Aorta (tissue), 5 donors: Measurements from ENCODE around the gene WDR64. TPM values are rescaled to one million over a fixed set of nuclear protein-coding genes. Genes with fewer than 3 reads are reported as not detected.
A peak's percentile ranks its signal among the peaks of the same experiment; 100 is the strongest.

Source experiments
- ATAC-seq: fragments of 200-7000 bp; cut with Tn5 transposase; one replicate; pipeline ENCODE4 v1.9.1; 2022; ENCODE audit warnings: moderate library complexity; ENCODE audit not compliant: low FRiP score
- DNase-seq, 2 donors: peaks; one replicate each; pipeline ENCODE4 v3.0.0-alpha.2; 2020
- H3K27ac ChIP-seq, 2 donors: one replicate each; pipeline ENCODE4 v1.5.1; 2013; ENCODE audit warnings: low read length in 2 of 2, mild to moderate bottlenecking in 2 of 2, moderate library complexity in 2 of 2, control low read depth in 1 of 2, inconsistent platforms in 1 of 2, low read depth in 1 of 2
- H3K27me3 ChIP-seq, 2 donors: one replicate each; pipeline ENCODE4 v1.6.1; 2013; ENCODE audit warnings: control low read depth in 1 of 2, low read length in 1 of 2, mild to moderate bottlenecking in 1 of 2, moderate library complexity in 1 of 2; ENCODE audit not compliant: insufficient read depth in 2 of 2, control insufficient read depth in 1 of 2
- H3K36me3 ChIP-seq, 2 donors: one replicate each; pipeline ENCODE4 v1.6.1; 2013; ENCODE audit warnings: control low read depth in 1 of 2, low read length in 1 of 2, mild to moderate bottlenecking in 1 of 2; ENCODE audit not compliant: insufficient read depth in 2 of 2, control insufficient read depth in 1 of 2
- H3K4me1 ChIP-seq, 2 donors: one replicate each; pipeline ENCODE4 v1.6.1; 2013; ENCODE audit warnings: low read length in 2 of 2, control low read depth in 1 of 2, mild to moderate bottlenecking in 1 of 2, moderate library complexity in 1 of 2; ENCODE audit not compliant: insufficient read depth in 2 of 2, control insufficient read depth in 1 of 2
- H3K4me3 ChIP-seq, 2 donors: one replicate each; pipeline ENCODE4 v1.5.1; 2013; ENCODE audit warnings: low read length in 2 of 2, control low read depth in 1 of 2, mild to moderate bottlenecking in 1 of 2
- H3K9me3 ChIP-seq: one replicate; pipeline ENCODE4 v1.6.1; 2013; ENCODE audit warnings: mild to moderate bottlenecking, low read length; ENCODE audit not compliant: control insufficient read depth
- WGBS, 2 donors: extraction: QIAGEN DNeasy Blood & Tissue Kit; methylation state at CpG; one replicate each; pipeline ENCODE4 v1.1.7; 2013; 5-methylcytosine and 5-hydroxymethylcytosine counted together
- intact Hi-C, 2 donors: fragments of 100-400 bp; cut with DNase I; formaldehyde crosslinking; loops; one replicate each; pipeline versions ENCODE4 v1.14.2 to v1.15.0; 2022
- polyA plus RNA-seq, 2 donors: library from polyadenylated mRNA; stranded (reverse); fragments of 200-250 nt; gene quantifications; one replicate each; pipeline ENCODE4 v1.2.3, GENCODE V29; 2013
- total RNA-seq, 2 donors: library from RNA; stranded (reverse); fragmentation: NEBNext Ultra II Directional; extraction: Animal tissue kit (Norgen Biotek cat#: 25700); gene quantifications; one replicate each; pipeline ENCODE4 v1.2.1, GENCODE V29; 2021
- donor health status: healthy with polysubstance abuse.
- donor health status: Bipolar disorder and iron deficiency.
- donor health status: DM: no; HTN: no; CAD: no.
- donor health status: DM: no; HTN: no; CAD: no.
- donor health status: DM: yes; HTN: yes; CAD: no.

The WDR64 gene
- total and polyA plus RNA-seq, 4 donors: not detected

DNA sequence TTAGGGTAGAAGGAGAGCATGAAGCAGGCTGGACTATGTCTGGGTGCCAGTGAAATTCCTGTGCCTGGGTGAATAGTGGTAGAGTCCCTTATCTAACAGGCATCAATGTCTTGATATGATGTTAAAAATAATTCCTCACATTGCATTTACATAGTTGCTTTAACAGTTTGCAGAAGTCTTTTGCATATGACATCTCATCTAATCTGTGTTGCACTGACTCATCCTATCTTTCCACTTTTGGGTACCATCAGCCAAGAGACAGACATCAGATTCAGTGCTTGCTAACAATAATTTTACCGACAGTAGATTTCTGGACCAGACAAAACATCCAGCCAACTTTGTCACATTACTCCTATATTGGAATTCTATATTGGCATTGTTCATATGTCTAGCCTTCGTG is 92.5 kb downstream of the WDR64 start:
- intact Hi-C loops: no loop called here
- H3K4me1 ChIP-seq: no peaks in the 10 kb centered on the region
- H3K27me3 ChIP-seq: peaks cover 0 to 2% of the 10 kb centered on the region in 2 donors
- no peaks in the 10 kb centered on the region for H3K9me3 ChIP-seq
- DNase-seq (no peak), ATAC-seq (no peak)
- 59 to 67% methylated on average over 2 of the region's 2 CpGs for WGBS, 2 donors
- no peak overlapping the region for H3K4me3 ChIP-seq
- H3K27ac ChIP-seq: no peak overlapping the region
- H3K36me3 ChIP-seq: no peaks in the 10 kb centered on the region

DNA sequence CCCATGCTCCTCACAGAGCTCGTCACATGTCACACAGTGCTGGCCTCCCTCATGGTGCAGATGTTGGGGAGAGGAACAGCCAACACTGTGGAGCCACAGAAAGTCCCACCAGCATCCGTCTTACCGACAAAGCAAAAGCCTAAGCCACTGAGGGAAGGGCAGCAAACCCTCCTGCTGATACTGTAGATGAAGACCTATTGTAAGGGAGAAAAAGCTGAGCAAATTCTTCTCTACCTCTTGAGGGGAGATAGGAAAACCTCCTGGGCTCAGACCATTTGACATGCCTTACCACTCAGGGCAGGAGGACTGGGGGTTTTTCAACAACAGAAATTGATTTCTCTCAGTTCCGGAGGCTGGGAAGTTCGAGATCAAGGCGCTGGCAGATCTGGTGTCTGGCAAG is 95.9 kb downstream of the WDR64 start:
- no peaks in the 10 kb centered on the region for H3K9me3 ChIP-seq
- H3K36me3 ChIP-seq: no peaks in the 10 kb centered on the region
- H3K27me3 ChIP-seq: peaks cover 0 to 2% of the 10 kb centered on the region in 2 donors
- no peak for ATAC-seq
- no peak for DNase-seq
- no peak overlapping the region for H3K27ac ChIP-seq
- H3K4me1 ChIP-seq: peaks cover 0 to 2% of the 10 kb centered on the region in 2 donors
- intact Hi-C loops: loop anchor here in 1 of 2 donors (5.0 kb wide), 2 partner anchors 79 to 106 kb away; partner anchors contain the start of genes CHML and OPN3
- 98 to 99% methylated on average over 6 of the region's 6 CpGs for WGBS, 2 donors
- H3K4me3 ChIP-seq: no peak overlapping the region

DNA sequence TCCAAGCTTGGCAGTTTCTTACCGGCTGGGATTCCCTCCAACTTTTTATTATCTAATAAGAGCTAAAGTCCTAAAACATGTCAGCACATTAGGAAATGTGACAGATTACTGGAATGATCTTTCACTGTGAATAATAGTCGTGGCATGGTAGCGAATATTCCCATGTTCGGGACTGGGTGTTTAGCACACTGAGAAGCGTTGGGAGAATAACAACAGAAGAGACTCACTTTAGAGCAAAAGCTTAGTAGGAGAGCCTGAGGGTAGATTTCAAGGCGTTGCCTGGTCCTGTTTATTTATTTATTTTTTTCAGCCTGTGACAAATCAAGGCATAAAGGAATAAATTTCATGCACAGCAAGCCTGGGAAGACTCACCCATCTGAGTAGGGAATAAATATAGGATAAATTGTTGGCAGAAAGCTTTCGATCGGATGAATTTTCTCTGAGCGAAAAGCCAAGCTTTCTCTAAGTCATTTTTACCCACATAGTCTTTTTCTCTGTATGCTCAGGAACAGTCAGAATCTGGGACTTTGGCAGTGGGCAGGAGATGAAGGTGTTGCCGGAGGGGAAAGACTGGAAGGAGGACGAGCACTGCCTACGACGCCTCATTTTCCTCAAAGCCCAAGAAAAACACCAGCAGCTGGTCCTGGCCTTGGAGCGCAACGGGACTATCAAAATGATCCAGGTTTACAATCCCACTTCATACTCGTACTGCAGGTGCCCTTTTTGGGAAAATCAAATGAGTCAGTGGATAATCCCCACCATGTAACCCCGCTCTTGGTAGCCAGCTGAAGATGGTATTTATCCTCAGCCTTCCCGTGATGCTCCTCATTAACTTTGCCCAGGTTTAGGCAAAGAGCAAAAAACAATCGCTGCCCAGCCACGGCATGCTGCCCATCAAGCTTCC is 97.2 kb downstream of the WDR64 start:
- Histone ChIP-seq H3K27ac (no peak overlapping the region), H3K27me3 (no peaks in the 10 kb centered on the region), H3K36me3 (no peaks in the 10 kb centered on the region), H3K9me3 (no peaks in the 10 kb centered on the region), H3K4me3 (peak overlapping the region; percentile 70 to 87), H3K4me1 (peaks cover 0 to 2% of the 10 kb centered on the region in 2 donors)
- peak; percentile 59 for ATAC-seq
- intact Hi-C loops: loop anchor here in 1 of 2 donors (5.0 kb wide), 2 partner anchors 78 to 107 kb away; partner anchors contain the start of genes CHML and OPN3
- no peak for DNase-seq
- WGBS, 2 donors: 12 to 18% methylated on average over 20 of the region's 20 CpGs

DNA sequence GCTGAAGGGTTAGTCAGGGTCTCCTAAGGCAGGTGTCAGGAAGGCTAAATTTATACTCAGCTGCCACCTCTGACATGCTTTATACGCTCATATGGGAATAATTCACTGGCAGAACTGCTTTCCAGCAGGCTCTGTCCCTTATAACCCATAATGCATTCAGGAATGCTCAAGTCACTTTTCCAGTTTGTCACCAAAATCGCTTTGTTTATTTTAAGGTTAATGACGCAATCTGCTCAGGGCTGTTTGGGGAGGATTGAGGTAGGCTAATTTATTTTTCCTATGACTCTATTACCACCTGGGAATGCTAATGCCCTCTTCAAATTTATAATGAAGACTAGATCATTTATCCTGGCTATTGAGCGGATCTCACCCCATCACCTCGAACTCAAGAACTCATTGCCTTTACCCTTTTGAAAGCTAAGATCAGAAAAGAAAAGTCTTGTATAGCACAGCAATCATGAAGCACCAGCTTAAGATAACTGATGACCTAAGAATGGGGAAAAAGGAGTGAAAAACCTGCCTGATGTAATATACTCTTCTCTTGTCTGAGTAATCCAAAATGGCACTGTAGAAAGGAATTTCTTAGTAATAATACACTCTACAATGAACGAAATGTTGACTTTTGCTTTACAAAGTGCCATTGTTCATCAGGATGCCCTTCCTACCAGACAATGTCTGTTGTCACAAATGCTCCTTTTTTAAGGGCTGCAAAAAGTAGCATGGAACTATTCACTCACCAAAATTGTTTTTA is 98.0 kb downstream of the WDR64 start:
- no peak overlapping the region for H3K27ac ChIP-seq
- WGBS, 2 donors: 57 to 69% methylated on average over 6 of the region's 6 CpGs

DNA sequence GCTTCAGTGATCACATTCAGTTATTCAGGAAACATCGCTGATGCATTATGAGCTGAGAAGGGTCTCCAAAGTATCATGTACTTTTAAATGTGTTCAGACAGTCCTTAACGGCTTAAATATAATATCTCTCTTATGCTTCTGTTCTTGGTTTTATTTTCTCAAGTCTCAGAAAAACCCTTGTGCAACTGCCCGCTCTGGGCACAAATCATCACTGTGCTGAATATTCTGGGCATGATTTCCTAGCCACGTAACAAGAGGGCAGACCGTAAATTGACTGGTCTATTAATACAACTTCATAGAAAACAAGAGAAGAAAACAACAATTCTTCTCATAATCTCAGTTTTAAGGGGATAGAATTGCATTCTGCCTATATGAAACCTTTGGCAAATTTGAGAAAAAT is 99.4 kb downstream of the WDR64 start:
- intact Hi-C loops: no loop called here
- 14 to 18% methylated on average over 5 of the region's 5 CpGs for WGBS, 2 donors
- H3K4me3 ChIP-seq: no peak overlapping the region
- no peak for DNase-seq
- ATAC-seq: no peak
- H3K36me3 ChIP-seq: no peaks in the 10 kb centered on the region
- H3K27ac ChIP-seq: no peak overlapping the region
- no peaks in the 10 kb centered on the region for H3K27me3 ChIP-seq
- no peaks in the 10 kb centered on the region for H3K9me3 ChIP-seq
- peaks cover 0 to 2% of the 10 kb centered on the region in 2 donors for H3K4me1 ChIP-seq

More for the DNA sequence above, 98.0 kb downstream of the WDR64 start:
- intact Hi-C loops: loop anchor here in 1 of 2 donors (5.0 kb wide), 2 partner anchors 77 to 108 kb away; partner anchors contain the start of genes CHML and OPN3
- ATAC-seq: peak; percentile 26
- Histone ChIP-seq H3K36me3 (no peaks in the 10 kb centered on the region), H3K4me3 (no peak overlapping the region), H3K9me3 (no peaks in the 10 kb centered on the region), H3K27me3 (no peaks in the 10 kb centered on the region), H3K4me1 (peaks cover 0 to 2% of the 10 kb centered on the region in 2 donors)
- no peak for DNase-seq

DNA sequence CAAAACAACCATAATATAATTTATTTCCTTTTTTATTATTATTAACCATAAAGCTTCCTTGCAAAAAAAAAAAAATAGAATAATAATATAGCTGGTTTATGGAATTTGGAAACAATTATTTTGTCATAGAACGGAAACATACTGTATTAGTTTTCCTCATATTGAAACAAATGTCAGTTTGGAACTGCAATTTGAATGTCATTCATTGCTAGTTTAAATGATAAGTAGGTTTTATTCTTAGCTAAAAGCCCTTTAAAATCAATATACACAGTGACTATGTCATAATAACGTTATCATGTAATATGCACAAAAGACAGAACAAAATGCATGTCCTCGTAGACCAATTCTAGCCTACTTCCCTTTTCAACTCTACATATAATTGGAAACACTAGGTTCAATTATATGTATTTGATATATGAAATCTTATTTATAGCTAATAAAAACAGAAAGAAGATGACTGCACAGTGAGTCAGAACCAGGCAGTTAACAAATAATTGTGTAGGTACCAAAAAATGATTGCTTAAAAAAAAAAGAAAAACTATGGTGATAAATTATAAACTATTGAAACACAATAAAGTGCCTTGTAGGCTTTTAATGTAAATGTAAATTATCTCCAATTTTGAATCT is 110.7 kb downstream of the WDR64 start:
- Histone ChIP-seq H3K4me1 (no peaks in the 10 kb centered on the region), H3K4me3 (no peak overlapping the region), H3K36me3 (no peaks in the 10 kb centered on the region), H3K9me3 (no peaks in the 10 kb centered on the region), H3K27me3 (no peaks in the 10 kb centered on the region), H3K27ac (no peak overlapping the region)
- intact Hi-C loops: no loop called here
- no peak for DNase-seq
- no peak for ATAC-seq
- WGBS, 2 donors: 77 to 84% methylated on average over 3 of the region's 3 CpGs

DNA sequence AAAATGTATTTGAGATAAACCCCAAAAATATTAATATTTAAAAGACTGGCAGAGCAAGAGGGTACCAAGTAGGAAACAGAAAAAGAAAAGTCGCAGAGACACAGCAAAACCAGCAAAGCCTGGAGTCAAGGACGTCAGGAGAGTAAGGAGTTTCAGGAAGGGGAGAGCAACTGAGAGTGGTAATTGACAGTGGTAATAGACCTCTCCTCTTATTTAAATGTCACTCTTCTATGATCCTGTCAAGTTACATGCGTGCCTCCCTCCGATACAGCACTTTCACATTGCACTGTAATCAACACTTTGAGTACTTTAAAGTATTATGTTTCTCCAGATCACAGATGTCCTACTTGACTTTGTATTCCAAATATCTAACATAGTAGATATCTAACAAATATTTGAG is 113.3 kb downstream of the WDR64 start:
- intact Hi-C loops: no loop called here

DNA sequence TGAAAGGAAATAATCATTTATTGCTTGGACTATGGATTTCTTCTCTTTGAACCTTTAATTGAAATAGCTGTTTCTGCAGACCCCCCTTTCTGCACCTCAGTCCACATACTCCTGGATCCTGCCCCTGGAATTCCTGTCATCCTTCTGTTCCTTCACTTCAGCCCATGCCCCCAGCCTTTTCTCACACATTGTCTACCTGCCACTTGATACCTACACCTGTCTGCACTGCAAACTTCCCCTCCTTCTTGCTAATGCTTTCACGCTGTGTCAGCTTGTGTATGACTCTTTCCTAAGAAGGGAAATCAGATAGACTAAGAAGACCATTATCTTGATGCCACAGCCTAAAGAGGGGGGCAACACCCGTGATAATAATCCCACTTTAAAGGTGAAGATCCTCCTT is 115.7 kb downstream of the WDR64 start:
- DNase-seq (no peak), ATAC-seq (no peak)
- Histone ChIP-seq H3K27ac (no peak overlapping the region), H3K27me3 (no peaks in the 10 kb centered on the region), H3K4me1 (no peaks in the 10 kb centered on the region), H3K36me3 (no peaks in the 10 kb centered on the region), H3K4me3 (no peak overlapping the region), H3K9me3 (no peaks in the 10 kb centered on the region)
- intact Hi-C loops: no loop called here
- WGBS, 2 donors: 82 to 88% methylated on average over 2 of the region's 2 CpGs

More for the DNA sequence above, 113.3 kb downstream of the WDR64 start:
- Histone ChIP-seq H3K9me3 (no peaks in the 10 kb centered on the region), H3K36me3 (no peaks in the 10 kb centered on the region), H3K27me3 (no peaks in the 10 kb centered on the region), H3K27ac (no peak overlapping the region), H3K4me1 (no peaks in the 10 kb centered on the region), H3K4me3 (no peak overlapping the region)
- no peak for ATAC-seq
- WGBS, 2 donors: 83 to 85% methylated on average over 4 of the region's 4 CpGs
- DNase-seq: no peak
